NCI-H345 treated with DMSO at 0.1 percent for 48 hours (cell line): ENCODE measurements around the gene LGALS8.
"Not testable (repeated sequence)": the region's sequence is repeated elsewhere in the genome, so short reads cannot be mapped to it uniquely, and the experiment has no call there.

Experiments
- DNase-seq: peaks from one replicate; lab custom pipeline; 2025; ENCODE audit not compliant: unreplicated experiment; lab: John Stamatoyannopoulos, UW

The LGALS8 gene

DNA sequence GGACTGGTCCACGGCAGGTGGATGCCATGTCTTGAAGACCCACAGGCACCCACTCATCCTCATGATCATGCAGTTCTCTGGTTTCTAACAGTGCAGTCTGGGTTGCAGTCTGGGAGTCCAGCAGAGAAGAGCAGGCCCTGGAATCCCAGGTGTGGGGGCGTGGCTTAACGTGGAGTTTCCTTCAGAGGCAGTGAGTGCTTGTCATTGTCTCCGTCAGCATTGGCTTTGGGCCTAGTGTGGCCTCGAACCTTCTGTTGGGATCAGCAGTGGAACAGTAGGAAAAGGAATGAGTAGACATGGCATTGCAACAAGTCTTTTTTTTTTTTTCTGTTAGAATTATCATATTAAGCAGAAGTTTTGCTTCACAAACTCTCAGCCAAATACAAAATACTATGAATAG is 12.8 kb downstream of the LGALS8 start:
- DNase-seq: no peak

DNA sequence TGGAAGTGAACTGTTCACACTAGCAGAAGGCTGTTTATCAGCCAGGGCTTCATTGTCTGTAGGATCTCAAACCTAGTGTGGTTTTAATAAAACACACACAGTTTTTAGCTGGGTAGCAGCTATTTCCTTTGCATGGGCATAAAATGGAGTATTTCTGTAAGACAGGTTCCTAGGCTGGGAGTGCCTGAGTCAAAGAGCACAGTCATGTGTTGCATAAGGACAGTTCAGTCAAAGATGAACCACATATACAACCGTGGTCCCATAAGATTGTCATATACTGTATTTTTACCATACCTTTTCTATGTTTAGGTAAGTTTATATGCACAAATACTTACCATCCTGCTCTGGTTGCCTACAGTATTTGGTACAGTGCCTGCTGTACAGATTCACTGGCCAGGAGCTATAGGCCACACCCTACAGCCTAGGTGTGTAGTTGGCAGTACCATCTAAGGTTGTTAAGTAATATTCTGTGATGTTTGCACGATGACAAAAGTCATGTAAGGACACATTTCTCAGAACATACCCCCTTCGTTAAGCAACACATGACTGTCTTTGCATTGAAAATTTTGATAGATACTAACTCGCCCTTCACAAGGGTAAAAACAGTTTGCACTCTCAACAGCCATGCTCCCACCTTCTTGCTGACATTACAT is 17.2 kb downstream of the LGALS8 start:
- no peak for DNase-seq

DNA sequence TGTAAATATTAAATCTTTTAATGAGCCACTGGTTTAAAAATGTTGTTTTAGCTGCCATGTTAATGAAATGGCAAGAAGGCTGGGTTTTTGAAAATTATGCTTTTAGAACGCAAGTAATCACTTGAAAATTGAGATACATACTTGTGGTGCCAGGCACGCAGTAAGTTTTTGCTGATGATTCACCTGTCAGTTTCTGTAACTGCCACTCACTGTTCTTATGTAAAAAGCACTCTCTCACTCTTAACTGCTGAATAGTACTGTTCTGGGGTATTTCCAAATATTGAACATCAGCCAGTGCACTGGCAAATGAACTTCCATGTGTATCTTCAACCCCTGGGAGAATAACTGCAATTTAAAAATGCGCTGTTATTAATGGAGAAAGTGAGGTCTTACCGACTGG is 17.9 kb downstream of the LGALS8 start:
- no peak for DNase-seq

DNA sequence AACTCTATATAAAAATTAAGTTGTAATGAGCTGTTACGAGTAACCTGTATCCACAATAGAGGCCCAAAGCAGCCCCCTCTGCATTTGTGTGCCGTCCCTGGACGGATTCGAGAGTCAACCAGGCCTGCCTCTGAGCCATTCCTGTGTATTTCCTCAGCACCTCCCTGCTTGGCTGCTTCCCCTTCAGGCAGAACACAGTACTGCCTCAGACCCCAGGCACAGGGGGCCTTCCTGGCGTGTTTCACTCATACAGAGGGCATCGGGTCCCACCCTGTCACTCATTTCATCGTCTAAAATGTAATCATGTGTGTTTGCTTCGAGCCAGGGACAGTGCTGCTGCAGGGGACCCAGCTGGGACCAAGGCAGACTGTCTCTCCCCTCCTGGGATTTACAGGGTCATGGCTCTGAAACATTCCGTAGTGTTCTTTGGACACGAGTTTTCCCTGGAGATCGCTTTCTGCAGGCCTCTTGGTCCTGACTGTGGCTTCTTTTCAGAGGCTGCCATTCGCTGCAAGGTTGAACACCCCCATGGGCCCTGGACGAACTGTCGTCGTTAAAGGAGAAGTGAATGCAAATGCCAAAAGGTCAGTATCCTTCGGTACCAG is 19.4 kb downstream of the LGALS8 start:
- DNase-seq: no peak

GRCh38 chr1:236545621-236546169 is 21.9 kb downstream of the LGALS8 start:
- DNase-seq: no peak

GRCh38 chr1:236548452-236548851 is 24.7 kb downstream of the LGALS8 start:
- no peak for DNase-seq

DNA sequence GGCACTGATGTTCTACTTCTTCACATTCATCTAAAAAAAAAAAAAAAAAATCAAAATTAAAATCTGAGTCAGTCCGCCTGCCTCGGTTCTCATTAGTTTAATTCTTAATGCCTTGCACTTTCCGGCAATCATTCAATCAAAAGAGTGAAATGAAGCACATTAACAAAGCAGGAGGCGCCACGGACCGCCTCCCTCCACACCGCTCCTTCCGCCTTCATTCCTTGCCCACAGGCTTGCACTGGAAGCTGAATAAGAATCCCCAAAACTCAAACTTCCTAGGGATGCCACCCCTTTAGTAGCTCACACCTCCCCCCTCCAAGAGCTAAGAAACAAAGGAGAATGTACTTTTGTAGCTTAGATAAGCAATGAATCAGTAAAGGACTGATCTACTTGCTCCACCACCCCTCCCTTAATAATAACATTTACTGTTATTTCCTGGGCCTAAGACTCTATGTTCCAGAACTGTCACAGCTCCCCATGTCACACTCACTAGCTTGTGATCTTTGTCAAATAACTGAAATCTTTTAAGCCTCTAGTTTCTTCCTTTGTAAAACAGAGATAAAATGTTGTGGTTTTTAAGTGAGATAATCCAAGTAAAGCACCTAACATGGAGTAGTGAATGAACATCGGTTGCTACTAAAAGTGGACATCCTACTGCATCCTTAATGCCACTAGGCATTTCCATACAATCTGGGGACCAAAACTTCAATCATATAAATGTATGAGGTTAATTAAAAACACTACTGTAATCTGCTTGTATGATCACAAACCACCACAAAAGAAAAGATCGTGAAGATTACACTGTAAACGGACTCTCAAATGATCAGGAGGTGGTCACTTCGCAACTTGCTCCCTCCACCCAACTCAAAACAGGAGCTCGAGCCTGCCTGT is 27.4 kb downstream of the LGALS8 start:
- no peak for DNase-seq

- DNase-seq: no peak
Measured at GRCh38 chr1:236552096-236552495, 28.3 kb downstream of the LGALS8 start.

DNA sequence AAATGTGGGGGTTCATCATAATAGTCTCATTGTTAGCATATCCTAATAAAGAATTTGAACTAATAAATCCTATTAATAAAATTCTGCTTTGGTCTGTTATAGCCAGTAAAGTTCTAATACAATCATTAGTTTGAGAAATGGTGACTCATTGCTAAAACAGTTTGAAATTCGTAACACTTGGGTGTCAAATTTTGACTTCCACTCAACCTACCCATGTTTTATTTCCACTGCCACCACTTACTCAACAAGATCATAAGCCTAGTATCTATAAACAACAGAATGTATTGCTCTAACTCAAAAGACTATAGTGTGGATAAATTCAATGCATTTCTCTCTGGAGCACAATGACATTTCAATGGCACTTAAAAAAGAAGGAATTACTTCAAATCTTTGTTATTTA is 29.1 kb downstream of the LGALS8 start:
- DNase-seq: no peak

GRCh38 chr1:236553370-236553769 is 29.6 kb downstream of the LGALS8 start:
- DNase-seq: no peak

DNA sequence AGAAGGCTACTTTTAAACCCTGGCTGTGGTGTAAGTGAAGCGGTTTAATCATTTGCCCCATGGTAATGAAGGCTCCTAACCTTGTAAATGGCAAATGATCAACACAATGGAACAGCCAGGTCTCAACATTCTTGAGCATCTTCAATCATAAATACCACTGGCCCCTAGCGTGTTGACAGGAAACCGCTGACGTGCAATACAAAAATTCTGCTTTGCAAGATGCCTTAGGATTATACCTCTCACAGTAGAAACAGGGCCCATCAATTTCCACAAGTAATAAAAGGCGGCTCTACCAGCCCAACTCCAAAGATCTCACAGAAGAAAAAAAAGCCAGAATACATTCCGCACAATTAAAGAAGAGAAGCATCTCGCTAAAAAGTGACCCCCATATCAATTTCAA is 32.8 kb downstream of the LGALS8 start:
- no peak for DNase-seq

DNA sequence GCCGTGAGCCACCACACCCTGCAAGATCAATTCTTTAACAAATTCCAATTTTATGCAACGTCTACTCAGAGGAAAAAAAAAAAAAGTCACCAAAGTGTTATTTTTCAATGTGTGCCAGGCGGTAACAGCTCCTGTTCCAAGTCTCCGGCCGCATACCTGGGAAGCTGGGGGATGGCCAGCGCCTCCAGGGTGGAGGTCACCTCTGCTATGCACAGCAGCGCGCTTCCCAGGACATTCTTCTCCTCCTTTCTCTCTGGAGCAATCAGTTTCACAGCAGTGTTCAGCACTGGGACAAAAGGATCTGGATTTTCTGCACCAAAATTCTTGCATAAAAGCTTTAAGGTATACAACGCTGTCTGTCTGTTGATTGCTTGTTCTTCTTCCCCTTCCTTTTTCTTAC is 34.3 kb downstream of the LGALS8 start:
- no peak for DNase-seq

- no peak for DNase-seq
Measured at GRCh38 chr1:236558846-236559245, 35.1 kb downstream of the LGALS8 start.

GRCh38 chr1:236560213-236560771 is 36.5 kb downstream of the LGALS8 start:
- no peak for DNase-seq

DNA sequence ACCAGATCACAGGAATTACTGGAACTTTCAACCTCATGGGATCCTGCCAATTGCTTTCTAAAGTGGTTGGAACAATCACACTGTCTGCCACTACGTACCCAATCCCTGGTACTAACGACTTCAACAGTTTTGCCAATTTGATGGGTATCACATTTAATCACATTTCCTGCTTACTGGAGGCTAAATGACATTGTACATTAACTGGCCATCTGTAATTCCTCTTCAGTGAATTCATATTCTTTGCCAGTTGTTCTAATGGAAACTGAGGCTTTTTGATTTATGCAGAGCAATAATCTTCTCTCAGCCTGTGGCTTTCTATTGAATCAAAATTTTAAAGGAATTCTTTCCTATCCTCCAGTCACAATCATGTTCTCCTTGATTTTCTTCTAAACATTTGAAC is 38.2 kb downstream of the LGALS8 start:
- no peak for DNase-seq

- DNase-seq: no peak
Measured at GRCh38 chr1:236565530-236565929, 41.7 kb downstream of the LGALS8 start.

DNA sequence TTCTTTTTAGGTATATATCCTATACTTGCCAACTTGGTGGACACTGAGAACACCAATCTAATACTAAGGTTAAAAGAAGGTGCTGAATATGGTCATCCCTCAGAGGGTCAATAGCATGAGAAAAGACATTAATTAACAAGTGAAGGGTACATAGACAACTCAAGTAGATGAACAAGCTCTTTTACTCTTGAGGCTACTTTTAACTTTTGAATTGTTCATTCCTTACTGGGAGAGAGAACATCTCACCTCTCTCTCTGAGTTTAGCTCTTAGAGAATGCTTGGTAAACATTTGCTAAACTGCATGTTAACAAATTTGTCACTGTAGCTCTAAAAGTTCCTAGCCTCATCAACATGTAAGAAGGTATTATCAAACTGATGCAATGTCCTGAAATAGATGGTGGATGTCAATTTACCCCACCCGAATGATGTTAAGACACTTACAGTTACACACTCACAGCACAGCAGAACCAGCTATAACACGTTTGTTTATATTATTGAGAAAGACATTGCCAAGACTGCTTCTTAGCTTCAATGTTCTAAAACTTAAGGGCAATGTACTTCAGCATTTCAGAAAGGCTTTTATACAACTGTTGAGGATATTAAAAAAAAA is 44.6 kb downstream of the LGALS8 start:
- no peak for DNase-seq

GRCh38 chr1:236575523-236575922 is 51.7 kb downstream of the LGALS8 start:
- DNase-seq: no peak

DNA sequence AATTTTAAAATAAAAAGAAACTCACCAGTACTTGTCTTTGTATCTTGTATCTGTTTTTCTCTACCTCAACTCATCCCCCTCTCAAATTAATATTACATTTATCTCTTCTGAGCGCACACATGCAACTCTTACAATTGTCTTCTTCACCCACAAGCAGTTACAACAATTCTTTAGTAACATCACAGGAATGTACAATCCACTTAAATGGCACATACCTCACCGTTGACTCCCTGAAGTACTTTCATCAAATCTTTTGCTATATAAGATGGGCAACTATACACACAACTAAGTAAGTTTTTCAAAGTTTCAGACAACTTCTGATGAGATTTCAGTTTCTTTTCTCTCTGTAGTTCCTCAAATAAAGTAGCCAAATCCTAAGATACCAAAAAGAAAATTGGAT is 52.2 kb downstream of the LGALS8 start:
- DNase-seq: no peak

DNA sequence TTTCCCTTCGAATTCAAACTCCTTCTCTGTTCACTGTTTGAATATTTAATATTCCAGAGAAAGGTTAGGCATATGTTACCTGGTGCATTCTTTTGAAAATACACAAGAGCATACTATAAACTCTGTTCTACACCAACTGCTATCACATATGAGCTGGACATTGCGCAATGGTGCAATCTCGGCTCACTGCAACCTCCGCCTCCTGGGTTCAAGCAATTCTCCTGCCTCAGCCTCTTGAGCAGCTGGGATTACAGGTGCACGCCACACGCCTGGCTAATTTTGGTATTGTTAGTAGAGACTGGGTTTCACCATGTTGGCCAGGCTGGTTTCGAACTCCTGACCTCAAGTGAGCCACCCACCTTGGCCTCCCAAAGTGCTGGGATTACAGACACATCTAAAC is 53.3 kb downstream of the LGALS8 start:
- DNase-seq: not testable (repeated sequence)

- DNase-seq: no peak
Measured at GRCh38 chr1:236578661-236579060, 54.9 kb downstream of the LGALS8 start.
